Keratinocyte (primary cell): ENCODE data around the gene ABCG4. TPM values are rescaled to one million over a fixed set of nuclear protein-coding genes. Genes with fewer than 3 reads are reported as not detected.

Source experiments
- DNase-seq: peaks from one replicate; pipeline ENCODE4 v3.0.0-alpha.2; 2011; ENCODE audit warnings: low read depth, missing footprints, low spot score
- FAIRE-seq: peaks from 2 replicates; lab custom pipeline; 2011; peaks lifted over from hg19 to GRCh38; lab: Jason Lieb, UNC
- H2AFZ ChIP-seq: 2 replicates; pipeline ENCODE4 v1.6.0; 2012; ENCODE audit warnings: low read length, control low read depth, inconsistent platforms; ENCODE audit not compliant: control insufficient read depth
- H3K27ac ChIP-seq: 2 replicates; pipeline ENCODE4 v1.5.1; 2011; ENCODE audit warnings: low read length; ENCODE audit not compliant: control insufficient read depth, insufficient read depth
- H3K27me3 ChIP-seq: 3 replicates; pipeline ENCODE4 v1.6.0; 2011; ENCODE audit warnings: low read length; ENCODE audit not compliant: control insufficient read depth, insufficient read depth; ENCODE audit errors: extremely low read depth
- H3K36me3 ChIP-seq, 2 experiments: 2 replicates in 1 of 2; 3 replicates in 1 of 2; pipeline ENCODE4 v1.5.1; 2011; ENCODE audit warnings: low read length in 2 of 2, mild to moderate bottlenecking in 1 of 2; ENCODE audit not compliant: control insufficient read depth in 2 of 2, insufficient read depth in 2 of 2; ENCODE audit errors: extremely low read depth in 1 of 2
- H3K4me1 ChIP-seq: 3 replicates; pipeline ENCODE4 v1.5.1; 2011; ENCODE audit warnings: low read length; ENCODE audit not compliant: control insufficient read depth, insufficient read depth; ENCODE audit errors: extremely low read depth
- H3K4me2 ChIP-seq: 3 replicates; pipeline ENCODE4 v1.6.0; 2011; ENCODE audit warnings: low read depth, low read length; ENCODE audit not compliant: control insufficient read depth, insufficient read depth; ENCODE audit errors: extremely low read depth
- H3K4me3 ChIP-seq, 3 experiments: fragments of 200-600 bp in 1 of 3; sonication (generic) in 1 of 3; 2 replicates in 2 of 3; 3 replicates in 1 of 3; pipeline ENCODE4 v1.5.1; 2011 to 2016; ENCODE audit warnings: low read length in 3 of 3, mild to moderate bottlenecking in 3 of 3, control low read depth in 2 of 3, inconsistent platforms in 1 of 3, low read depth in 1 of 3, mixed read lengths in 1 of 3, mixed run types in 1 of 3, moderate library complexity in 1 of 3; ENCODE audit not compliant: control insufficient read depth in 2 of 3, insufficient read depth in 2 of 3; ENCODE audit errors: extremely low read depth in 1 of 3
- H3K79me2 ChIP-seq: 2 replicates; pipeline ENCODE4 v1.6.0; 2012; ENCODE audit warnings: low read length; ENCODE audit not compliant: control insufficient read depth, insufficient read depth
- H3K9ac ChIP-seq: 3 replicates; pipeline ENCODE4 v1.6.0; 2011; ENCODE audit warnings: low read length; ENCODE audit not compliant: control insufficient read depth, insufficient read depth; ENCODE audit errors: extremely low read depth
- H3K9me1 ChIP-seq: 3 replicates; pipeline ENCODE4 v1.6.0; 2011; ENCODE audit warnings: low read length; ENCODE audit not compliant: control insufficient read depth, insufficient read depth; ENCODE audit errors: extremely low read depth
- H3K9me3 ChIP-seq: 2 replicates; pipeline ENCODE4 v1.5.1; 2012; ENCODE audit warnings: low read depth, low read length; ENCODE audit not compliant: control insufficient read depth
- H4K20me1 ChIP-seq: 3 replicates; pipeline ENCODE4 v1.6.0; 2011; ENCODE audit warnings: low read length; ENCODE audit not compliant: control insufficient read depth, insufficient read depth; ENCODE audit errors: extremely low read depth
- EZH2 ChIP-seq: IDR thresholded peaks from one replicate; pipeline ENCODE4 v1.6.1; 2012; ENCODE audit warnings: inconsistent platforms, mild to moderate bottlenecking, low read length, moderate library complexity
- dilution Hi-C: fragments of 300-500 bp; cut with MboI; formaldehyde crosslinking; loops from one replicate; pipeline ENCODE4 v1.7.0; 2020; ENCODE audit warnings: low sequenced_read_pairs; ENCODE audit not compliant: extremely low pct_ligation_motif_present
- polyA plus RNA-seq, 5 experiments: library from polyadenylated mRNA; depleted of rRNA in 3 of 5; stranded (reverse) in 3 of 5; stranded (forward) in 1 of 5; unstranded in 1 of 5; fragments of >200 nt; gene quantifications; 1 replicate in 1 of 5; 2 replicates in 3 of 5; 3 replicates in 1 of 5; pipeline versions ENCODE4 v1.2.1 to v1.2.3, GENCODE V29; 2011 to 2012; ENCODE audit warnings: missing spikeins in 2 of 5, low read depth in 1 of 5, low replicate concordance in 1 of 5
- TF ChIP-seq, protein P1 (sequence below), 3 experiments: IDR thresholded peaks in 1 of 3; conservative IDR thresholded peaks in 1 of 3; optimal IDR thresholded peaks in 1 of 3; 2 replicates in 2 of 3; 3 replicates in 1 of 3; pipeline versions ENCODE3 to v1.5.1; 2011; ENCODE audit warnings: low read length in 3 of 3, mild to moderate bottlenecking in 3 of 3, moderate library complexity in 2 of 3, control low read depth in 1 of 3, inconsistent platforms in 1 of 3; ENCODE audit not compliant: insufficient read depth in 2 of 3; ENCODE audit errors: extremely low read depth in 1 of 3

The ABCG4 gene
- polyA plus RNA-seq, 1 donor (not counting 4 experiments of a cell fraction or from before 2014, with no cell fraction given), result 0.14 TPM

DNA sequence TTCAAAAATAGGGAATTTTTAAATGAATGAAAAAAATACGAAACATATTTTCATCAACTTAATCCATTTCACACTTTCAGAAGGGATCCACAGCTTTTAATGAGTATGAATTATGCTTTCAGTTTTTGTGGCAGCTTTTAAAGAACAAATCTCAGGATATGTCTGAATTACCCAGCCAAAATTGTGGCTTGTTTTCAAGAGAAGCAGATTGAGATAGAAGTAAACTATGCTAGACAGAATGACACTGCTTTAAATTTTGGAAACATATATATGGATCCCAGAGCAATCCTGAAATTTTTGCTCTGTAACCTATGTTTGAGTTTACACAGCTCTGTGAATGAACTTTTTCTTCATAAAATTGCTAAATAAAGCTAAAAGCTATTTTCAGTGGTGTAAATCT lies 29.9 kb upstream of the ABCG4 start:
- TF ChIP-seq, protein P1, sequence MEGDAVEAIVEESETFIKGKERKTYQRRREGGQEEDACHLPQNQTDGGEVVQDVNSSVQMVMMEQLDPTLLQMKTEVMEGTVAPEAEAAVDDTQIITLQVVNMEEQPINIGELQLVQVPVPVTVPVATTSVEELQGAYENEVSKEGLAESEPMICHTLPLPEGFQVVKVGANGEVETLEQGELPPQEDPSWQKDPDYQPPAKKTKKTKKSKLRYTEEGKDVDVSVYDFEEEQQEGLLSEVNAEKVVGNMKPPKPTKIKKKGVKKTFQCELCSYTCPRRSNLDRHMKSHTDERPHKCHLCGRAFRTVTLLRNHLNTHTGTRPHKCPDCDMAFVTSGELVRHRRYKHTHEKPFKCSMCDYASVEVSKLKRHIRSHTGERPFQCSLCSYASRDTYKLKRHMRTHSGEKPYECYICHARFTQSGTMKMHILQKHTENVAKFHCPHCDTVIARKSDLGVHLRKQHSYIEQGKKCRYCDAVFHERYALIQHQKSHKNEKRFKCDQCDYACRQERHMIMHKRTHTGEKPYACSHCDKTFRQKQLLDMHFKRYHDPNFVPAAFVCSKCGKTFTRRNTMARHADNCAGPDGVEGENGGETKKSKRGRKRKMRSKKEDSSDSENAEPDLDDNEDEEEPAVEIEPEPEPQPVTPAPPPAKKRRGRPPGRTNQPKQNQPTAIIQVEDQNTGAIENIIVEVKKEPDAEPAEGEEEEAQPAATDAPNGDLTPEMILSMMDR (optimal IDR thresholded peaks at IDR 0.05 in 1 of 3, IDR thresholded peaks at IDR 0.05 in 1 of 3, conservative IDR thresholded peaks at IDR 0.05 in 1 of 3; ENCODE audit: extremely low read depth in 1 of 3, insufficient read depth in 2 of 3, low read length in 3 of 3), result no peak
- no peak for TF ChIP-seq EZH2

DNA sequence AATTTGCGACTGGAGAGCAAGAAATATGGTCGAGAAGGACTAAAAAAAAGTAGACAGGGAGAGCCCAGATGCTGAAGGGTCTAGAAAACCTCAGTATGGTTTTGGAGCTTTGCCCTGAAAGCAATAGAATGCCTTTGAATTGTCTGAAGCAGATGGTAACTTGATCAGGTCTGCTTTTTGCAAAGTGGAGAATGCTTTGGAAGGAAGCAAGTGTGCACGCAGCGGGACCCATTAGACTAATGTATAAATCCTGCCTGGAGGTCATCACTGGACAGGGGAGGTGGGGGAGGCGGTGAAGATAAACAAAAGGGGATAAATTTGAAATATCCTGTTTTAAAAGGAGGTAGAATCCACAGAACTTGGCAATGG lies 28.2 kb upstream of the ABCG4 start:
- H2AFZ ChIP-seq, result peak overlapping the region; percentile 96
- no peak for FAIRE-seq
- peak overlapping the region; percentile 91 for H3K9ac ChIP-seq
- H3K4me3 ChIP-seq, result peak overlapping the region; percentile 83 to 85 (median 85)
- TF ChIP-seq EZH2, result no peak
- TF ChIP-seq, protein P1 (optimal IDR thresholded peaks at IDR 0.05 in 1 of 3, IDR thresholded peaks at IDR 0.05 in 1 of 3, conservative IDR thresholded peaks at IDR 0.05 in 1 of 3; ENCODE audit: extremely low read depth in 1 of 3, insufficient read depth in 2 of 3, low read length in 3 of 3), result no peak
- H4K20me1 ChIP-seq, result no peaks in the 10 kb centered on the region
- peaks cover 23% of the 10 kb centered on the region for H3K79me2 ChIP-seq
- no peaks in the 10 kb centered on the region for H3K9me1 ChIP-seq
- H3K4me2 ChIP-seq, result peak overlapping the region; percentile 99
- no peak for DNase-seq
- H3K27ac ChIP-seq, result peak overlapping the region; percentile 83
- H3K9me3 ChIP-seq, result no peaks in the 10 kb centered on the region
- no peaks in the 10 kb centered on the region for H3K27me3 ChIP-seq
- H3K4me1 ChIP-seq, result peaks cover 19% of the 10 kb centered on the region
- H3K36me3 ChIP-seq, result peaks cover 4 to 7% of the 10 kb centered on the region in 2 experiments
- dilution Hi-C loops, result no loop called here

More for the DNA sequence above, 29.9 kb upstream of the ABCG4 start:
- dilution Hi-C loops, result no loop called here
- Histone ChIP-seq H3K27ac (no peak overlapping the region), H3K9me3 (no peaks in the 10 kb centered on the region), H3K9ac (no peak overlapping the region), H3K4me1 (peaks cover 16% of the 10 kb centered on the region), H3K79me2 (peaks cover 20% of the 10 kb centered on the region), H3K4me3 (no peak overlapping the region), H3K9me1 (no peaks in the 10 kb centered on the region), H4K20me1 (no peaks in the 10 kb centered on the region), H3K27me3 (no peaks in the 10 kb centered on the region), H3K4me2 (no peak overlapping the region), H3K36me3 (peaks cover 4 to 7% of the 10 kb centered on the region in 2 experiments), H2AFZ (no peak overlapping the region)
- DNase-seq (no peak), FAIRE-seq (no peak)
